GM18870 (cell line): ENCODE data around the gene ICAM2.
"Not testable (repeated sequence)": the region's sequence is repeated elsewhere in the genome, so short reads cannot be mapped to it uniquely, and the experiment has no call there.

ENCODE experiments used
- ATAC-seq: cut with Tn5 transposase; IDR thresholded peaks from one replicate; pipeline ENCODE4 v1.9.1; 2021; ENCODE audit warnings: moderate library complexity; ENCODE audit not compliant: unreplicated experiment

The ICAM2 gene

DNA sequence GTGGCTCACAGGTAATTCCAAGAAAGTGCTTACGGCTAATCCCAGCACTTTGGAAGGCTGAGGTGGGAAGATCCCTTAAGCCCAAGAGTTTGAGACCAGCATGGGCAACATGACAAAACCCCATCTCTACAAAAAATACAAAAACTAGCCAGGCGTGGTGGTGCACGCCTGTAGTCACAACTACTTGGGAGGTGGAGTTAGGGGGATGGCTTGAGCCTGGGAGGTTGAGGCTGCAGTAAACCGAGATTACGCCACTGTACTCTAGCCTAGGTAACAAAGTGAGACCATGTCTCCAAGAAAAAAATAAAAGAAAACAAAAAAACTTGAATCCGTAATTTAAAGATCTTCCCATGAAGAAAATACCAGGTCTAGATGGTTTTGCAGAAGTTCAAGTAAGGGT, 5.0 kb downstream of the ICAM2 start:
- ATAC-seq = no peak

- ATAC-seq = no peak
Observed at GRCh38 chr17:64009571-64010402, 10.6 kb downstream of the ICAM2 start.

GRCh38 chr17:64008830-64009229, 11.6 kb downstream of the ICAM2 start:
- ATAC-seq = no peak

DNA sequence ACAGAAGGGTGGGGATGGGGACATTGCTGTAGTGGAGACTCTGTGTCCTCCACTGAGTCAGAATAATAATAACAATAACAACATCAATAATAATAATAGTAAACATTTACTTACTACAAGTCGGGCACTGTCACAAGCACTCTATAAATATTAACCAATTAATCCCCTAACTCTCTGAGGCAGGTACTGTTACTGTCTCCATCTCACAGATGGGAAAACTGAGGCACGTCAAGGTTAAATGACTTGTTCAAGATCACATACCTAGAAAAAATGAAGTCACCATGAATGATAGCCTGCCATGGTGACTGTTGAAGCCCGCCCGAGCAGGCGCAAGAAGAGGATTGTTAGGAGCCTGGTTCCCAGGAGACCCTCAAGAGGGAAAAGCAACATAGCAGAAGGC, 12.1 kb downstream of the ICAM2 start:
- no peak for ATAC-seq

- ATAC-seq = no peak
Observed at GRCh38 chr17:64007838-64008282, 12.6 kb downstream of the ICAM2 start.

DNA sequence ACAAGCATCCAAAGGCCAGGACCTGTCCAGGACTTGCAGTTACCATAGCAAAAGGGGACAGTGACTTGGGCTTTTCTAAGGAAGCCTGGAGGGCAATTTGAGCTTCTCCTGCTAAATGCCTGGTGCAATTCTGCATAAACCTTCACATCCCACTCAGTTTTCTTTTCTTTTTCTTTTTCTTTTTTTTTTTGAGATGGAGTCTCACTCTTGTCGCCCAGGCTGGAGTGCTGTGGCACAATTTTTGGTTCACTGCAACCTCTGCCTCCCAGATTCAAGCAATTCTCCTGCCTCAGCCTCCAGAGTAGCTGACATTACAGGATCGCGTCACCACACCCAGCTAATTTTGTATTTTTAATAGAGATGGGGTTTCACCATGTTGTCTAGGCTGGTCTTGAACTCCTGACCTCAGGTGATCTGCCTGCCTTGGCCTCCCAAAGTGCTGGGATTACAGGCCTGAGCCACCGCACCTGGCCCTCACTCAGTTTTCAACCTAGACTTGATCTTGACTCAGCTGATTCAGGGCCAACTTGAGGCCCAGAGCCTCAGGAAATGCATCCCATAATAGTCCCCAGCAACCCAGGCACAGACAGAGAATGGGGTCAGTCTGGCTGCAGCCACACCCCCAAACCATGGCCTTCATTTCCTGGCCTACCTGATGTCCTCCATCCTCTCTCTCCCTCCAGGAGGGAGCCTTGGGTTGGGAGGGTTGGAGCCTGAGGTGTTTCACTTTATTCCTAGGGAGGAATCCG, 13.2 kb downstream of the ICAM2 start:
- ATAC-seq = not testable (repeated sequence)

DNA sequence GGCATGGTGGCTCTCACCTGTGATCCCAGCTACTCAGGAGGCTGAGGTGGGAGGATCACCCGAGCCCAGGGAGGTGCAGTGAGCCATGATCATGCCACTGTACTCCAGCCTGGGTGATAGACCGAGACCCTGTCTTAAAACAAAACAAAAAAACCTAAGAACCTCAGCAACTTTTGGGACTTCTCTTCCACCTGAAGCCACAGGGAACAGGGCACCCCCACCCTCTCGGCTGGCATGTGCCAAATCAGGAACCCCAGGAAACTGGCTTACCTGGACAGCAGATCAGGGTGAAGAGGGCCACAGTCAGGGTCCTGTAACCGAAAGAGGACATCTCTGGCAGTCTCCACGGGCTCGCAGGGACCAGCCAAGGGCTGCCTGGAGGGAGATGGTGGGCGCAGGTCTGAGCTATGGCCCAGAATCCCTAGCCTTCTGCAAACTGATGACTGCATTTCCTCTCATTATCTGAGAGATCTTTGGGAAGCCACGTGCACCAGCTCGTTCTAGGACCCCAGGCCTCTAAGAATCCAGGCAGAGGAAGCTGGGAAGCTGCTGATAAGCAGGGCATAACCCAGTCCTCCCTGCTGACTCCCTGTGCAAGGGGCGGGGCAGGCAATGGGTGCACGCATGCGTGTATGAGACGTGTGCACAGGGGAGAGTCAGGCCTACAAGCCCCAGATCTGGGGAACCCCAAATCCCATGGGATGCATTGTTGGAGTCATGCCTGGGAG, 13.9 kb downstream of the ICAM2 start:
- no peak for ATAC-seq

DNA sequence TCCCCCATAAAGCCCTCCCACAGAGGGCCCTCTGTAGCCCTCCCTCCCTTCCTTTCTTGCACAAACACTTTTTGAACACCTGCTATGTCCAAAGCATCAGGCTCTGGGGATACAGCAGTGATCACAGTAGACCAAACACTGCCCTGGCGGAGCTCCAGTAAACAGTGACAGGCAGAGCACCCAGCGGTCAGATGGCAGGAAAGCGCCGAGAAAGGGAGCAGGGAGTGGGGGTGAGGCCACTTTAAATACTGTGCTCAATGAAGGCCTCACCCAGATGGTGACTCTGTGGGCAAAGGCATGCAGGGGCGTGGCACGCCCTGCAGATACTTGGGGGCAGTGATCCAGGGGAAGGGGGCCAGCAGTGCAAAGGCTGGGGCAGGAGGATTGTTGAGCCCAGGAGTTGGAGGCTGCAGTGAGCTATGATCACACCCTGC, 14.7 kb downstream of the ICAM2 start:
- ATAC-seq = no peak

DNA sequence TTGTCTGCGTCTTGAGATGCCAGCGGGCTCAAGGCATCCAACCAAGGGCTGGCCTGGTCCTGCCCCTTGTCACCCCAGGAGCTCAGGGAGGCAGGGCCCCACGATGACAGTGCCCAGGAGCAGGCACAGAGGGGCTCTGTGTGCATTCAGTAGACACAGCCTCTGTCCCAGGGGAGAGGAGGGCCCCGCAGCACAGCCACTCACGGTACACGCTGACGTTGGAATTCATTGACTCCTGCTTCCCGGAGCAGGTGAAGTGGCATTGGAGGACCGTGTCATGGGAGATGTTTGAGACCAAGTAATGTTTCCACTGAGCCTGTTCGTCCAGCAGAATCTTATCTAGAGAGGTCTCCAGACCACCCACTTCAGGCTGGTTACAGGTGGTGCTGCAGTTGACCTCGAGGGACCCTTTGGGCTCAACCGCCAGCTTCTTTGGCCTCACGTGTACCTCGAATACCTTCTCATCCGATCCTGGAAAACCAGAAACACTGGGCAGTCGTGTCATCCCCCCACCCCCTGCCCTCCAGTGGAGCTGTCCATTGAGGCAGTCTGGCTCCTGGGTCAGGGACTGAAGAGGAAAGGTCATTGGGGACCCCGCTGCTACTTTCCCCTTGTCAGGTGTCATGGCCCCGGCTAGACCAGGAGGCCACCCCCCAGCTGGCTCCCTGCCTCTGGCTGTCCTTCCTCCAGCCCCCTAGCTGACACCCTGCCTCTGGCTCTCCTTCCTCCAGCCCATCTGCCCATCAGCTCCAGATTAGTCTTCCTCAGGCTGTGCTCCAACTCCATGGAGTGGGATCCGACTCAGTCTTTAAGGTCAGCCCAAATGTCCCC, 15.3 kb downstream of the ICAM2 start:
- no peak for ATAC-seq

GRCh38 chr17:64004218-64004770, 16.1 kb downstream of the ICAM2 start:
- no peak for ATAC-seq

GRCh38 chr17:64003526-64004121, 16.8 kb downstream of the ICAM2 start:
- ATAC-seq = no peak

DNA sequence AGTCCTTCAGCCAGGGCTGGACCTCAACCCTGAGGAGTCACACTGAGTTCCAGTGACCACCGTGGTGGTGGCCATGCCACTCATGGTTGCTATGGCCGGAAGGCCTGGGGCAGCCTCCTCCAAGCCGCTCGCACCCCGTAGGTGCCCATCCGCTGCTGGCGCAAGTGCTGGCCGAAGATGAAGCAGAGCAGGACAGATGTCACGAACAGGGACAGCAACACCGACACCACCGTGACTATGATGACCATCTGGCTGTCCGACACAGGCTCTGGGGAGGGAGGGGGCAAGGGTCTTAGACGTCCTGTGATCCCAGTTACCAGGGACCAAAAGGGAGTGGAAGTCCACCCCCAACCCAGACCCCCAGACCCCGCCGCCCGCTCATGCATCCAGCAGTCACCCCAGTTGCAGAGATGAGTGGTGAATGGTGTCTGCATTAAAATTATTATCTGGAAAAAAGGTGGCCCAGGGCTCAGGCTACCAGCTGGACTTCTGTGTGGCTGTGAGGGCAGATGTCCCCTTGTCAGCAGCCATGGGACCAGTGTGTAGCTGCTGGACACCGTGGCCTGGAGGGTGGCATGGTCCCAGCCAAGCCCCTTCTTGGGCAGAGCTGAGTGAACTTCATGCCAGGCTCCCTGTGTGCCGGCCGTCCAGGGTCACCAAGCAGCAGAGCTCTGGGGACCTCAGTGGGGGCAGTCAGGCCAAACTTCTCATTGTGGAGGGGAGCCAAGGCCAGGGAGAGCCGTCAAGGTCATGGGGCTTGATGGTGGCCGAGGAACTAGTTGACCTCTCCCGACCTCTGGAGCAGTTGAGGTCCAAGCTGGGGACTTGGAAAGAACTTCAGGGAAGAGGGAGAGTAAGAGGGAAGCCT, 17.5 kb downstream of the ICAM2 start:
- ATAC-seq = no peak

- no peak for ATAC-seq
Observed at GRCh38 chr17:64001763-64002529, 18.5 kb downstream of the ICAM2 start.

DNA sequence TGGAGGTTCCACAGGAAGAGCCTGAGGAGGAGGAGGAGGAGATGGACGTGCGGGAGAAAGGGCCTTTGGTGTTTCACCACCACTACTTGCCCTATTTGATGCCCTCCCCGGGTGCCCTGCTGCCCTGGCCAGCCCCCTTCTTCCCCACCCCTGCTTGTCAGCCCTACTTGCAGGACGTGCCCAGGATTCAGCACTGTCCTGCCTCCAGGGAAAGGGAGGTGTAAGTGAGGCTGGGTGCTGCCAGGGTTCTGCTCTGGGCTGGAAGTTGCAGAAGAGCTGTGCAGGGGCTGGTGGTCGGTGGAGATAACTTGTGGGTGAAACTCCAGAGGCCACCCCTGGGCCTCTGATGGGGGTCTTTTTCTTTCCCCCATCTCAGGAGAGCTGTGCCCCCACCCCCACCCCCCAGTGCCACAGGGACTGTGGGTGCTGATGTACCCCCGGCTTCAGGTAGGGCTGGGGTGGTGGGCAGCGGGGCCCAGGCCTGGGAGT, 19.3 kb downstream of the ICAM2 start:
- ATAC-seq = no peak

DNA sequence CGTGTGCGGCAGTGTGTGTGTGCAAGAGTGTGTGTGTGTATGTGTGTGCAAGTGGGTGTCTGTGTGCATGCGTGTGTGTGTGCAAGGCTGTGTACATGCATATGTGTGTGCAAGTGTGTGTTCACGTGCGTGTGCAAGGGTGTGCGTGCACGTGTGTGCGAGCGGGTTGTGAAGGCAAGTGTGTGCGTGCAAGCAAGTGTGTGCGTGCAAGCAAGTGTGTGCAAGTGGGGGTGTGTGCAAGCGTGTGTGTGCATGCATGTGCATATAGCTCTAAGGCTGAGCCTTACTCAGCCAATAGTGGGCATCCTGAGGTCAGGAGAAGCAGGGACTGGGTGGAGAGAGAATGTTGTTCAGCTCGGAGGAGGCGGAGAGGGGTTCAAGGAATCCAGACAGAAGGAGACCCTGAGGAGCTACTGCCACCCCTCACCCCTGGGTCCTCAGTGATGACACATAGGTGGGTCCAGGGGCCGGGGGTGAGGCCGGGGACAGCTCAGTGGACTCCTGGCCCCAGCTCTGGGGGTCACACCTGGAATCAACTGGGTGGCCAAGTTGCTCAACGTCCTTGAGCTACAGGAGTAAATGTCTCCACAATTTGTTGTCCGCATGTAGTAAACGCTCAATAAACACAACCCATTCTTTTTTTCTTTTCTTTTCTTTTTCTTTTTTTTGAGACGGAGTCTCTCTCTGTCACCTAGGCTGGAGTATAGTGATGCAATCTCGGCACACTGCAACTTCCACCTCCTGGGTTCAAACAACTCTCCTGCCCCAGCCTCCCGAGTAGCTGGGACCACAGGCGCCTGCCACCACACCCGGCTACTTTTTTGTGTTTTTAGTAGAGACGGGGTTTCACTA, 20.5 kb downstream of the ICAM2 start:
- ATAC-seq = no peak

DNA sequence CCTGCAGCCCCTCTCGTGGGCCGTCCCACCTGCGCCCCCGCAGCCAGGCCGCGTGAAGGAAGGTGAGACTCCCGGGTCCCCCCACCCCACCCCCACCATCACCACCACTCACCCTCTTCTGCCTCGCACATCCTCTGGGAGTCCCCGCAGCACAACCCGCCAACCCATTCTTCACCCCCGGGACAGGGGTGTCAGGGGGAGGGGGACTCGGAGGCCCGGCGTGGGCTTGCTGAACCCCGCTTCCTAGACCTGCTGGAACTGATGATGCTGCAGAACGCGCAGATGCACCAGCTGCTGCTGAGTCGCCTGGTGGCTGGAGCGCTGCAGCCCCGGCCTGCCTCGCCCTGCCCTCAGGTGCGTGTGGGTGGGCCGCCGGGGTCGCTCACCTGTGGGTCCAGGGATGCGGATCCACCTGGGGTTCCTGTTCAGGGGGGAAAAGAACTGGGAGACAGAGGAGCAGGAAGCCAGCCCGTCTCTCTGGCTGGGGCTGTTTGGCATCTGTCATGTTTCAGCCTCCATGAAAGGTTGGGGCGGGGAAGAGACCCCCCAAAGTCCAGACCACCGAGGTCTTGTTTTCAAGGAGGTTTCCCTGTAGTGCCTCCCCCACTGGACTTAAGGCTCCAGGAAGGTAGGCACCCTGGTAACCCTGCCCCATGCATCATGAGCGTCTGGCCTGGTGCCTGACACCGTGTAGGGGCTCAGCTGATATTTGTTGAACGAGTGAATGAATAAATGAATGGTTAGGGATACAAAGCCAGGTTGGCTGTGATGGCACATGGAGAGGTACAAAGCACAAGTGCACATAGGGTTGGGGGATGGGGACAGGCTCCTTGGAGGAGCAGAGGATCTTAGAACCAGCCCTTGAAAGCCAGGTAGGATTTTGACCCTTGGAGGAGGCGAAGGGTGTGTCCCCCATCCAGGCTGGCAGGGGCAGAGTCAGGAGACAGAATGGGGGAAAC, 21.4 kb downstream of the ICAM2 start:
- no peak for ATAC-seq
